GM18526 (cell line): Measurements from ENCODE around the gene WDR81.

Experiments
- POLR2A ChIP-seq: IDR thresholded peaks from 3 replicates; pipeline ENCODE4 v1.6.1; 2011; ENCODE audit not compliant: insufficient read length; ENCODE audit errors: extremely low read depth

Gene WDR81

DNA sequence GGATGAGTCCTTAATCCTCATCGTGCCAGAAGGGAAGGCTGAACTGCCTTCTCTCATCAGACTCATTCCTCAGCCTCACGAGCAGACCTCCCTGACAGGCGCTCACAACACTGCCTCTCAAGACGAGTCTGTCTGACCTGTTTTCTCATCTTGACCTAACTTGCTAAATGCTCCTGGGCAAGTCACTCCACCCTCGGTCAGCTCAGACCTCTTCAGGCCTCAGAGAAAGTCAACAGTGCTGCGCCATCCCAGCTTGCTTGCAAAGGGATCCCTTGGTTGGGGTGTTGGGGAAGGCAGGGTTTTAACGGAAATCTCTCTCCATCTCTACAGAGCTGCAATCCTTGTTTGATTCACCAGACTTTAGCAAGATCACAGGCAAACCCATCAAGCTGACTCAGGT lies 52.4 kb downstream of the WDR81 start:
- no peak for TF ChIP-seq POLR2A

DNA sequence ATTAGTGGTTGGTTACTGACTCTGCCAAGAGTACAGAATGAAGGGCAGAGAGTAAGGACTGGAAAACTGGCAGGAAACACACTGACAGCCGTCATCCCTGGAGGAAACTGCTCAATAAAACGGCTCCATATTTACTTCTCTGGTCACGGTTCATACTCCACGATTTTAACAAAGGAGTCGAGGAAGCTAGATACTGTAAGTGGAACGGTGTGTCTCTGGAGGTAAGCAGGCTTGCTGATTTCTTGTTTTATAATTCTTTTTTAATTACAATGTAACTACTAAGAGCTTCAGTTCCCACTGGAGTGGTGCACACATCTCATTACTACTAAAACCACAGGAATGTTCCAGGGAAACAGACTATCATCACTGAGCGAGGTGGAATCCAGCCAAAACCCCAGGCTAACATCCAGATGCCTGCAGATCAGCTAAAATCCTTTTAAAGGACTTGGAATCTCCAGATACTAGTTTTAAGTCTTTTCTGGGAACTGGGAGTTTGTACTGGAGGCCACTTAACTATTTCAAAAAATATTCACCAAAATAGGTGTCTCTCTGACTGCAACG lies 55.1 kb downstream of the WDR81 start:
- no peak for TF ChIP-seq POLR2A

DNA sequence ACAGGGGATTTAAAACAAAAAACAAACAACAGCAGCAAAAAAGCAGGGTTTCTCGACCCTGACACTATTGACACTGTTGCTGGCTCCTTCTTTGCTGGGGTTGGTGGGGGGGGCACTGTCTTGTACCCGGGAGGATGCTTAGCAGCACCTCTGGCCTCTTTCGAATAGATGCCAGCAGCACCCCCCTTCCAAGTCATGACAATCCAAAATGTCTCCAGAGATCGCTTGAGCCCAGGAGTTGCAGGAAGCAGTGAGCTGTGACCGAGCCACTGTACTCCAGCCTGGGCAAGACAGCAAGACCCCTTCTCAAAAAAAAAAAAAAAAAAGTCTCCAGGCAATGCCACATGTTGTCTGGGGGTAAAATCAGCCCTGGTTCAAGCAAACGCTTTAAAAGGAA lies 57.7 kb downstream of the WDR81 start:
- TF ChIP-seq POLR2A = no peak

DNA sequence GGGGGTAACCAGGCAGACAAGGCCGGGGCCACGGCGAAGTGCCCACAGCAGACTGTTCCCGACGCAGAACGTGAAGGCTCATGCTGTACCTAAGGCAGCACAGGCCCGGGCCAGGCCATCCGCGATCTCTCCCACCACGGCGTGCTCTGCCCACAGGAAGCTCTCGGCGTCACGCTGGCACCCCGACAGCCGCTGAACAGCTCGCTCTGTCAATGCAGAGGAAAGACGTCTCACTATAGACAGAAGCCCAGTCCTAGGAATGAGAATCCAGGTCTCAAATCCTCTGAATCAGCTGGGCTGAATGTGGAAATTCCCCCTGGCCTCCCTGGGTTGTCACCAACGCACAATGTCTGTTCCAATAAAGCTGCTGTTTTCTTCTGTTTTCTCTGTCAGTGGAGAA lies 58.8 kb downstream of the WDR81 start:
- TF ChIP-seq POLR2A = no peak

DNA sequence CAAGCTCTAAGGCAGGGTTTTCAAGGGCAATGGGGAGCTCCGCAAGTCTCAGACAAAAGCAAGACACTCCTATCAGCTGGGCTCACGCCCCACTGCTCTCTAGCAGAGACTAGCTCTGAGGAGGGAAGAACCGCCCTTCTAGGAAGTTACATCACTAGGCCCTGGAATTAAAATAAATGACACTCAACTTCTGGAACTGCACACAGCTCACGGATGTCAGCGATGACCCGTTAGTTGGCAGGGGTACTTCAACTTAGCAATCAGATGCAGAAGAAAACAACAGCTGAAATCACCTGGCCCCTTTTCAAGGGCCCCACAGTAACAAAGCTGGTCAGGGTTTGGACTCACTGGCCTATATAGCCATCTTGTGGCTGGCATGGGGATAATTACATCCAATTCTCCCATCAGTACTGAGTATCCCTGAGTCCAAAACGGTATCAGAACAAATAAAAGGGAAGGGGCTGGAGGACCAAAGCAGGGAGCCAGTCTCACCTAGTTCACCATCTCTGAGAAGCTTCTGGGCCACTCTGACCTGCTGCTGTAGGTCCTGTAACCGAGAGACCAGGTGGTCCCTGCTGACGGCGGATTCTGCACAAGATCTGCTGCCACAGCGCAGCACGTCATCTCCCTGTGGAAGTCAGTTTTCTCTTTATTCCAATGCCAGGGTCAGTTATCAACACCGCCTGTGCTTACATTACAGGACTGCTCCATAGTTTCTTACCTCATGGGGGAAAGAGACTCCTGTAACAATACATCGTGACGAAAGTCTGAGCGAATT lies 59.5 kb downstream of the WDR81 start:
- no peak for TF ChIP-seq POLR2A

DNA sequence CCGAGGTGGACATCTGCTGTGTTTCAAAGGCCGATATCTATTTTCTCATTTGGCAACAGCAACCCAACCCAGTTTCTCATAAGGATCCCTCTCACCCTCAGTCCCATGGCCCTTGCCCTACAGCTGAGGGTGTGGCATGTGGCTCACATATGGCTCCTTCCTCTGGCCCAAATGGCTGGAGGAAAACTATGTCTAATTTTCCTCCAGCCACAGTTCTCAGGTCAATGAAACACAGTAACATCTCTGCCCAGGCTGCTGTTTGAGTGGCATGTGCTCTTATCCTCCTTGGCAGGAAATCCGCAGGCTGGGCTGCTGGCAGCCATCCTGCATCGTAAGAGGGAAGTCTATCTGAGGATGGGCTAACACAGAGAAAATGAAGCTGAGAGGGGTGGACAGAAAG lies 61.4 kb downstream of the WDR81 start:
- no peak for TF ChIP-seq POLR2A

DNA sequence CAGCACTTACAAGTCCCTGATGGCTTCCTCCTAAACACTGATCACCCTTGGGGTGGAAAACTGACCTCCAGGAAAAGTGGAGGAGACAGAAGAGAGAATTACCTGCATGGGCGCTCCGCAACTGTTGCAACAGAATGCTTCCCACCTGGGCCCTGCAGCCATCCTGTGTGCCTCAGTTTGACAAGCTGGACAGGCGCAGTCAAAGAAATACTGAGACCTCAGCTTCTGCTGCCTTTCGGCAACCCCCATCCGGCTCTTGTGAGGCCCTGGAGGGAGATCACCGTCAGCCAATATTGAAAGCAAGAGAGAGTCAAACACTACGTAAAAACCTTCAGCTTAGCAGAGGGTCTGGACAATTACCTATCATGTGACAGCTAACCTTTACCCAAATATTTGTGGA lies 62.2 kb downstream of the WDR81 start:
- no peak for TF ChIP-seq POLR2A

DNA sequence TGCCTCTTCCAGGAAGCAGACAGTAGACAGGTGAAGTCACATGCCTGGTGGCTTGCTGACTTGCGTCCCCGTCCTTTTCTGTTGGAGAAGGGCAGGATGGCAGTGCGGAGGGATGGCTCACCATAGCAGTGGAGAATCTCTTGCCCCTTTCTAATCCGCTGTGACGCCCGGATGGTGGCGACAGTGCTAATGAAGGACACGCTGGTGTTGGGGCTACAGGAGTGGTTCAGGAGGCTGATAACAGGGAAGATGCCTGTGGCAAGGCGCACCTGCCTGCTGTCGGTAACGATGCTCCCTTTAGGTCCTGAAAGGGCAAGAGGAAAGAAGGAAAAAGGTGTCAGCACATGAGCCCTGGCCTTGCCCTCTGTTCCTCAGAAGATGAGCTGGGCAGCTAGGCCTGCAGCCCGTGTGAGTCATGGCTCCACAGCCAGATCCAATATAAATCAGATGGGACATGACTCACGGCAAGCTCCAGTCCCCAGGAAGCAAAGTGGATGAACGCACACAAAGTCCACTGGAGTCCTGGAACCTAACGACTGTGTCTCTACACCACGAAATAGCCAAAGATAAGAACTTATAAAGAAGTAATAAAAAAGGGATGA lies 62.9 kb downstream of the WDR81 start:
- TF ChIP-seq POLR2A = no peak
